SK-N-SH treated with all-trans-retinoic acid at 6 μM for 48 hours (cell line): ENCODE data around the gene TSHZ3.

Experiments used
- ATAC-seq: fragments of 200-7000 bp; cut with Tn5 transposase; 3 replicates; pipeline ENCODE4 v1.9.1; 2020; ENCODE audit warnings: mild to moderate bottlenecking, moderate library complexity
- ARNTL ChIP-seq: fragments of 450-650 bp; formaldehyde crosslinking; IDR thresholded peaks from 2 replicates; pipeline ENCODE4 v1.5.0; 2020; ENCODE audit warnings: low read depth, mild to moderate bottlenecking, moderate library complexity, borderline replicate concordance
- BACH2 ChIP-seq: fragments of 250-450 bp; sonication (Bioruptor Pico); IDR thresholded peaks from 2 replicates; pipeline ENCODE4 v1.9.0; 2021; ENCODE audit warnings: mild to moderate bottlenecking, borderline replicate concordance
- CREB5 ChIP-seq: fragments of 250-450 bp; sonication (Bioruptor Pico); IDR thresholded peaks from 2 replicates; pipeline ENCODE4 v1.5.1; 2020; ENCODE audit warnings: low read depth, mild to moderate bottlenecking, moderate library complexity
- CSDC2 ChIP-seq: fragments of 250-450 bp; sonication (Bioruptor Pico); IDR thresholded peaks from 2 replicates; pipeline ENCODE4 v1.5.0; 2020; ENCODE audit warnings: mild to moderate bottlenecking, moderate library complexity
- CSRNP3 ChIP-seq: fragments of 250-450 bp; sonication (Bioruptor Pico); IDR thresholded peaks from 2 replicates; pipeline ENCODE4 v1.5.1; 2021; ENCODE audit warnings: mild to moderate bottlenecking, moderate library complexity
- ESRRG ChIP-seq: fragments of 250-450 bp; sonication (Bioruptor Pico); IDR thresholded peaks from 2 replicates; pipeline ENCODE4 v1.6.1; 2021; ENCODE audit warnings: mild to moderate bottlenecking
- GLIS3 ChIP-seq: fragments of 250-450 bp; sonication (Bioruptor Pico); IDR thresholded peaks from 2 replicates; pipeline ENCODE4 v1.5.0; 2020; ENCODE audit warnings: mild to moderate bottlenecking, moderate library complexity
- ISL1 ChIP-seq: fragments of 250-450 bp; sonication (Bioruptor Pico); IDR thresholded peaks from 2 replicates; pipeline ENCODE4 v2.1.2; 2022; ENCODE audit warnings: mild to moderate bottlenecking, moderate library complexity
- OSR1 ChIP-seq: fragments of 250-450 bp; sonication (Bioruptor Pico); IDR thresholded peaks from 2 replicates; pipeline ENCODE4 v1.8.0; 2022; ENCODE audit warnings: moderate library complexity, mild to moderate bottlenecking, inconsistent platforms
- POU6F1 ChIP-seq: fragments of 250-450 bp; sonication (Bioruptor Pico); IDR thresholded peaks from 2 replicates; pipeline ENCODE4 v1.8.0; 2021; ENCODE audit warnings: low read depth, mild to moderate bottlenecking, moderate library complexity, borderline replicate concordance
- PPARA ChIP-seq: fragments of 250-450 bp; sonication (Bioruptor Pico); IDR thresholded peaks from 2 replicates; pipeline ENCODE4 v1.5.0; 2020; ENCODE audit warnings: mild to moderate bottlenecking, borderline replicate concordance
- RARB ChIP-seq: fragments of 250-450 bp; sonication (Bioruptor Pico); IDR thresholded peaks from 2 replicates; pipeline ENCODE4 v1.8.0; 2021; ENCODE audit warnings: mild to moderate bottlenecking, moderate library complexity
- SNAI2 ChIP-seq: fragments of 250-450 bp; sonication (Bioruptor Pico); IDR thresholded peaks from 2 replicates; pipeline ENCODE4 v1.5.0; 2020; ENCODE audit warnings: mild to moderate bottlenecking, moderate library complexity
- TCF4 ChIP-seq: fragments of 250-450 bp; sonication (Bioruptor Pico); IDR thresholded peaks from 2 replicates; pipeline ENCODE4 v1.8.0; 2021; ENCODE audit warnings: mild to moderate bottlenecking, moderate library complexity, borderline replicate concordance
- TOX ChIP-seq: fragments of 250-450 bp; sonication (Bioruptor Pico); IDR thresholded peaks from 2 replicates; pipeline ENCODE4 v1.8.0; 2021; ENCODE audit warnings: mild to moderate bottlenecking, moderate library complexity, borderline replicate concordance
- TSHZ2 ChIP-seq: fragments of 250-450 bp; sonication (Bioruptor Pico); IDR thresholded peaks from 2 replicates; pipeline ENCODE4 v1.5.0; 2020; ENCODE audit warnings: mild to moderate bottlenecking, moderate library complexity
- ZC3H10 ChIP-seq: fragments of 250-450 bp; sonication (Bioruptor Pico); IDR thresholded peaks from 2 replicates; pipeline ENCODE4 v1.5.1; 2021; ENCODE audit warnings: mild to moderate bottlenecking, moderate library complexity
- ZFP3 ChIP-seq: fragments of 250-450 bp; sonication (Bioruptor Pico); IDR thresholded peaks from 2 replicates; pipeline ENCODE4 v1.5.0; 2020; ENCODE audit warnings: mild to moderate bottlenecking, moderate library complexity
- ZFP30 ChIP-seq: fragments of 450-650 bp; formaldehyde crosslinking; IDR thresholded peaks from 2 replicates; pipeline ENCODE4 v1.5.0; 2022; ENCODE audit warnings: mild to moderate bottlenecking, moderate library complexity
- ZNF70 ChIP-seq: fragments of 450-650 bp; formaldehyde crosslinking; IDR thresholded peaks from 2 replicates; pipeline ENCODE4 v1.5.0; 2020; ENCODE audit warnings: mild to moderate bottlenecking, moderate library complexity
- ZNF8 ChIP-seq: fragments of 450-650 bp; formaldehyde crosslinking; IDR thresholded peaks from 2 replicates; pipeline ENCODE4 v1.5.0; 2020; ENCODE audit warnings: mild to moderate bottlenecking, moderate library complexity

Gene TSHZ3

GRCh38 chr19:31347354-31347753 is 1.9 kb downstream of the TSHZ3 start:
- no peak for ATAC-seq
- TF ChIP-seq TCF4 (CRISPR knock-in tag) (no peak), ZFP30 (CRISPR knock-in tag) (no peak), ZNF70 (no peak), PPARA (CRISPR knock-in tag) (no peak), TOX (CRISPR knock-in tag) (no peak), BACH2 (CRISPR knock-in tag) (no peak), ZC3H10 (CRISPR knock-in tag) (no peak), CSRNP3 (no peak), POU6F1 (CRISPR knock-in tag) (no peak), ISL1 (CRISPR knock-in tag) (no peak), CREB5 (CRISPR knock-in tag) (no peak), CSDC2 (CRISPR knock-in tag) (no peak), SNAI2 (CRISPR knock-in tag) (no peak), GLIS3 (no peak), TSHZ2 (CRISPR knock-in tag) (no peak), OSR1 (CRISPR knock-in tag) (no peak), ZNF8 (CRISPR knock-in tag) (no peak), ARNTL (CRISPR knock-in tag) (no peak), RARB (CRISPR knock-in tag) (no peak)

GRCh38 chr19:31346184-31347059 is 2.8 kb downstream of the TSHZ3 start:
- no peak for ATAC-seq
- TF ChIP-seq RARB (CRISPR knock-in tag) (no peak), GLIS3 (no peak), PPARA (CRISPR knock-in tag) (no peak), ISL1 (CRISPR knock-in tag) (no peak), ESRRG (no peak), TSHZ2 (CRISPR knock-in tag) (no peak), TCF4 (CRISPR knock-in tag) (no peak), ZFP3 (CRISPR knock-in tag) (no peak), SNAI2 (CRISPR knock-in tag) (no peak)
- TF ChIP-seq, all 23 proteins: peak for 0
